Measurements from ENCODE around the gene USP24.
"Not testable (repeated sequence)": the region's sequence is repeated elsewhere in the genome, so short reads cannot be mapped to it uniquely, and the experiment has no call there.

The USP24 gene

DNA sequence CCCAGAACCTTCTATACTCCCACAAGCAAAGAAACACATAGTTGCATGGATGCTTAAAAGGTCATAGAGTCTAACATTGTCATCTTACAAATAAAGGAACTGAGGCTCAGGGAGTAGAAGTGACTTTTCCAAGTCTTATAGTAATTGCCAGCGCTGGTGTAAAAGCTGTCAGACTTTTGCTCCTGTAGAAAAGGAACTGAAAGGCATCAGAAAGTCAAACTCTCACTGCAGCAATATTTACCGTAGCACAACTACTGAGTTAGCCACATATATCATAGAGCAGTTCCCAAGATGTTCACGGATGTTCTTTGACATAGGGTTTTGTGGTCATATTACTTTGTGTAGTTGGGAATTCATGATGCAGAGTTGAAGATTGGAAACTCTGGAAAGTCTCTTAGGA is 16.6 kb upstream of the USP24 start:
- DNase-seq, result no peak

DNA sequence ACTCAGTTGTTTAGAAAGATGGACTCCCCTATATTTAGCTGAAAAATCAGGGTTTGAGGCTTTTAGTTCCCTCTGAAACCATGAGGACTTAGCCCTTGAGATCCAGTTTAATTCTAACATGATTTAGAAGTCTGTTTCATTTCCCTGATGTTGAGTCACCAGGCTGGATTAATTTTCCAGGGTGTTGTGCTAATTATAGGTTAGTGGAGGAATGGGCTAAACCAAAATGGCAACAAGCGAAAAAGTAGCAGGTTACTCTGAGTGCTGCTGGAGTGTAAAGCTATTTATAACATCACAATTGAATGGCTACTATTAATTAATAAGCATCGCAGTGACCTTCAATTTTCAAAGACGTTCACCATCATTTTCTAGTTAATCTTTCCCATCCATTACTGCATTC is 15.5 kb upstream of the USP24 start:
- DNase-seq, result no peak

DNA sequence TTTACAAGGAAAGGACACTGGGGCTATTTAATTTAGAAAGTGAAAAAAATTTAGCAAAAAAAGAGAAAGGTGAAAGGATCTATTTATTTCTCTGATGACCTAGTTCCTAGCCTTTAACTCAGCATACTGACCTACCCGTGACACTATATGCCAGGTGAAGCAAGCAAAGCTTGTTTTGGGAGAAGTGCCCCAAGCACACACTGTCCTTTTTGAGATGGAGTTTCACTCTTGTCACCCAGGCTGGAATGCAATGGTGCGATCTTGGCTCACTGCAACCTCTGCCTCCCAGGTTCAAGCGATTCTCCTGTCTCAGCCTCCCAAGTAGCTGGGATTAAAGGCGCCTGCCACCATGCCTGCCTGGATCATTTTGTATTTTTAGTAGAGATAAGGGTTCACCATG is 14.6 kb upstream of the USP24 start:
- DNase-seq, result not testable (repeated sequence)

DNA sequence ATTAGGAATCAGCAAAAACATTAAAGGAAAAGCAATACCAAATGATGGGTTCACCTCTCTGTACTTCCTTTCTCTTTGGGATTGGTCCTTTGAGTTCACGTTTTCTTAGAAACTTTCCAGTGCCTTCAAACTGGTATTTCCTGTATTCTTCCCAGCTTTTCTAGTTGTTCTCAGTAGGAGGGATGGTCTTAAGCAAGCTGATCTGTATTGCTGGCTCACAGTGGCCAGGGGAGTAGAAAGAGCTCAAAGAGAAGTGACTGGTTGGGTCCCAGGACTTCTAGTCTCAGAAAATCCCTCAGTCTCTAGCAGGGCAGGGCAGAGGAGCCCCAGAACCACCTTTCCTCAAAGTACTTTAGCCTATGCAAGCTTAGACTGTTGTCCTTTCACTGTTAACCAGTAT is 10.1 kb upstream of the USP24 start:
- DNase-seq, result no peak

DNA sequence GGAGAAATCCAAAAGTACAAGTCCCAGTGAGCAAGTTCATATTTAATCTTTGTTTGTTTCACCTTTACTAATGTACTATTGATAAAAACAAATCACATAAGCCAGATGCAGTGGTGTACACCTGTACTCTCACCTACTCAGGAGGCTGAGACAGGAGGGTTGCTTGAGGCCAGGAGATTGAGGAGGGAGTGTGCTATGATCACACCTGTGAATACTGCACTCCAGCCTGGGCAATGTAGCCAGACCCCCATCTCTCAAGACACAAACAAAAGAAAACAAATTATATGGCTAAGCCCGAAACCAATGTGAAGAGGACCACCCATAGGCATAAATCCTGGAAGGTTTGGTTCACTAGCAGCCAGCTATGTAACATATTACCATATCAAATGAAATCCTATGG is 9.6 kb upstream of the USP24 start:
- DNase-seq, result no peak

DNA sequence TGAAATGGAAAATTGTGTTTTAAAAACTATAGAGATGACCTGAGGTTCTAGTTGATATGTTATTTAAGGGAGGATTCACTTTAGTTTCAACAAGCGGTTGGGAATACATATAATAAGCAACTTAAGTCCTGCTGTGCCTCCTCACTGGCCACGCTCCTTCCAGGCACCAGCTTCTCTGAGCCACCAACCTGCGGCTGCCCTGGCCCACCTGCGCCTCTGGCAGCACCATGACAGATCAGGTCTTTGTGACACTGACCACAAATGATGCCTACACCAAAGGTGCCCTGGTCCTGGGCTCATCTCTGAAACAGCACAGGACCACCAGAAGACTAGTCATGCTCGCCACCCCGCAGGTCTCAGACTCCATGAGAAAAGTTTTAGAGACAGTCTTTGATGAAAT is 7.0 kb upstream of the USP24 start:
- no peak for DNase-seq

DNA sequence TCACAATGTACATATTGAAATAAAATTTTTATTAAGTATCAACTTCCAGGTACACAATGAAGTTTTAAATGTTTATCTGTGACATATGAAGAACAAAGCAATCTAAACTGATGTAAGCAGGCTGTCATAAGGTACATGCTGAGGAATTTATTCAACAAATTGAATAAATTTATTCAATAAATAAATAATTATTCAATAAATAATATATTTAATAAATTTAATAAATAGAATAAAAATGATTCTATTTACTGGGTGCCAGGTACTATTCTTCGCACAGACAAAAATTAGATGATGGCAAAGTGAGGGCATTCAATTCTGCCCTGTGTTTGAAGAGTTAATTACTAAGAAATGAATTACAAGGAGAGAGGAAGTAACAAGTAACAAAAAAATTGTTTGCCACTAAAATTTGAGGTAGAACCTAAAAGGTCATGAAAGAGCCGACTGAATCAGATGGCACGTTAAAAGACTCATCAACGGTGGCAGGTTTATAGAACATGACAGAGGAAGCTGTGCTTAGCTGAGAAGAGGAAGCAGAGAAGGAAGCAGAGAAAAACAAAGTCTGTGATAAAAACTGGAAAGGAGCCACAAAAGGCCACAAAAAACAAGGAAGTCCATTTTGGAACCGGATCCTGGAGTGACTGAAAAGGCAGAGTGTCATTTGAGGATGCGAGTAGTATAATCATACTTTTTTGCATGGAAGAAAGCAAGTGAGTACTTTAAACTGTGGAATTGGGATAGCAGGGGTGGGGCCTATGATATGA is 2.2 kb upstream of the USP24 start:
- no peak for DNase-seq

DNA sequence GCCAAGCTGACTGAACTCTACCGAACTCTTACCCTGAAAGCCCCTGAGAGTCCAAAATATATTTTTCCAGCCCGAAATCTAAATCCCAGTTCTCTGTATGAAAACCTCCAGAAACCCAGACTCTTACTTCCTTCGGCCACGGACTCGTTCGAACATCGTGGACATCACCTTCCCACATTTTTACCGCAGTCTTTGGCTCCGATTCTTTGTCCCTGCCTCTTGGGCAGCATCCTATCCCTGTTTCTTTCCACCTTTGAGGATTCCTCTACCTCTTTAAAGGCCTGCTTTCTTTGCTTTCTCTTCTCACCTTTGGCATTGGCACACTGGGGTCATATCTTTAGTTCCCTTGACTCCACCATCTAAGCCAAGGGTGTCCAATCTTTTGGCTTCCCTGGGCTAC is 932 bp upstream of the USP24 start:
- DNase-seq, result no peak

DNA sequence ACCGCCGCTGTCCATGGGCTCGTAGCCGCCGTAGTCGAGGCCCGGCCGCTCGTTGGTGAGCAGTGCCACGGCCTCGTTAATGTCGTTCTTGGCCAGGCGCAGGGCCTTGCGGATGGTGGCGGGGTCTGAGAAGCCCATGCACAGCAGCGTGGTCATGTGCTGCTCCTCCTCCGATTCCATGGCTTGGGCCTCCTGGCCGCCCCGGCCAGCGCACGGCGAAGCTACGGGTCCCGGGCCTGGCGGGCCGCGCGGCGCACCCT is 300 bp downstream of the USP24 start:
- DNase-seq, result no peak

DNA sequence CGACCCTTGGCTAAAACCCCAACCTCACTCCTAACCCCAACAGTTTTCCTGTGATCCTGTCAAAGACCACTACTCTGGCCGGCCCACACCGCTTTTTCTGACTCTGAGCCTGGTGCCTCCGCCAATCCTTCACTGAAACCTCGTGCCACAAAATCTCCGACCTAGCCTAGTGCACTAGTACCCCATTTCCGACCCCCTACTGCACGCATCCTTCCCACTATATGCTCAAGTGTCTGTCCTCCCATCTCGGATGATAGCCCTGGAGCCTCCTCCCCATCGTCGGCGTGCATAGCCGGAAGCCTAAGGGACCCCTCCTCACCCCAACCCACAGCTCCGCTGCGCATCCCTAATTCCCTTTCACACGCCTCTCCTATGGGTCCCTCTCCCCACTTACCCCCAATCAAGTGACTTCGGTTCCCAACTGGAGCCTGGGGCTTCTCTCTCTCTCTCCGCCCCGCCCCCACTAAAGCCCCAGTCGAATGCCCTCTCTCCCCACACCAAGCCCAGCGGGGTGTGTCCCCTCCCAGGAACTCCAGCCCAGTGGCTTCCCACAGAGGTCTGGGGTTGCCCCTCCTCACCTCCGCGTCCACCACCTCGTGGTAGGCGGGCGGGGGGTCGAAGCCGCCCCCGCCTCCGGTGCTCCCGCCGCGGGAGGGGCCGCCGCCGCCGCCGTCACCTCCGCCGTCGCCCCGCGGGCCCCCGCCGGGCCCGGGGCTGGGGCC is 791 bp downstream of the USP24 start:
- DNase-seq, result peak; percentile 14

DNA sequence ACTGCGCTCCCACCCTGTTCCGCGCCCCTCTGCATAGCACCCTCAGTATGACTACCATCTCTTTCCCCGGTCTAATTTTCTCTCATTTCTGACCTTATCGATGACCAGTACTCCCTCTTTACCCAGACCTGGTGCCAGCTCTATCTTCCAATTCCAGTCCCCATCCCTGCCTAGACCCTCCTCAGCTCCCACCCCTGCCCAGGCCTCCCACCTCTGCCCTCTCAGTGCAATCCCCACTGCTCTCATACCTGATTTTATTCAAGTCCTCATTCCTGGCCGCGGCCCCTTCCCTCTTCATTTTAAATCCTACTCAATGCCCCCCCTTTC is 1.3 kb downstream of the USP24 start:
- no peak for DNase-seq

DNA sequence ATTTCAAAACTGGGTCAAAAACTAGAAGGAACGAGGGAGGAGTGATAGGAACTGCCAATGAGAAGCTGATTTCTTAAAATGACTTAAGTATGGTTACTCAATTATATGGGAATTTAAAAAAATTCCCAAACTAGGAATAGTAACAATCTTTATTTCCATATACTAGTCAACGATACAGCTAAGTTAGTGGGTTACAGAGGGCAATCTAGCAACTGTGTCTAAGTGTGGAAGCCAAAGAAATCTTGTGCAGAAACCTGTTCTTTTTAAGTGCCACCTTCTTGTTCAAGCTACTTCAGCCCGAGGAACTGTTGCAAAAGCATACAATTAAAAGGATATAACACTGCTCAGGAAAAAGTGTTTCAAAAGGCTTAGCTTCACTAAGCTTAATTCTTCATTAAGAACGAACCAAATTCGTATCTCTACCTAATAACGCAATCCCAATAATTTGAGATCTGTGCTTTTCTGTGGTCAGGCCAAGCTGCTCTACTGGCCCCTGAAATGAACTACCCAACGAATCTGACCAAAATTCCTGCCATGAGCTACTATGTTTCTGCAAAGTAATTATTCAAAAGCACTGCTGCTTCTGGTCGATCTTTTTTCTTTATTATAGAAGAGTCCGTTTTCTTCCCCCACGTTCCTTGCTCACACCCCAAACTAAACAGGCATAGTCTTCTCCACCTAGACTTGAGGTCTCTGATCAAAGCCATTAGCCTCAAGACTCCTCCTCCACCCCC is 1.8 kb downstream of the USP24 start:
- no peak for DNase-seq

DNA sequence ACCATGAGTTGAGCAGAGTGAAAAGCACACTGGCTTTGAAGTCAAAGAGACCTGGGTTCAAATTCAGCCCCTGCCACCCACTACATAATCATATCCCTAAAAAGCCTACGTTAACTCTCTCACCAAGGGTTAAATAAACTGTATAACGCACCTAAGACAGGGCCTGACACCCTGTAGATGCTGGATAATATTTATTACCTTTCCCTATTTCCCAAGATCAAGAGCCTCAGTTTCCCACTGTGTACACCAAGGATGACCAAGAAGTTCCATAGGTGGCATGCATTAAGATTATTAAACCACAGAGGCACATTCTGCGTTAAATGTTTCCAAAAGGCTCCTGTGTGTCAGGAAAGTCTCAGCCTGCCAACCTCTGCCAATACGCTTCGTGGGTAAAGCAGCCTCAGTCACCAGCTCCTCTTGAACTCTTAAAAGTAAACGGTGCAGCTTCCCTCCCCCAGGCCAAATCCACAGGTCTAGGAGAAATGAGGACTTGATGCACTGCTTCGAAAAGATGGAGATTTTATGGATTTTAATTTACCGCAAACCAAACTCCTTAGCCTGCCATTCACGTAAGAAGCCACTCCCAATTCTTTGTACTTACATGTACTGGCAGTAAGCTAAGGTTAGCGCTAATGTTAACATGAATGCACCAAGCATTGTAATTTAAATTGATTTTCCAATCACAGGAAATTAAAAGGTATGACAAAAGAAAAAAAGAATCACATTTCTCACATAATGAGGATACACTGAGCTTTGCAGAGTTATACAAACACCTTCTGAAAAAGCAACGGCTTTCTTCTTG is 2.6 kb downstream of the USP24 start:
- DNase-seq, result no peak

DNA sequence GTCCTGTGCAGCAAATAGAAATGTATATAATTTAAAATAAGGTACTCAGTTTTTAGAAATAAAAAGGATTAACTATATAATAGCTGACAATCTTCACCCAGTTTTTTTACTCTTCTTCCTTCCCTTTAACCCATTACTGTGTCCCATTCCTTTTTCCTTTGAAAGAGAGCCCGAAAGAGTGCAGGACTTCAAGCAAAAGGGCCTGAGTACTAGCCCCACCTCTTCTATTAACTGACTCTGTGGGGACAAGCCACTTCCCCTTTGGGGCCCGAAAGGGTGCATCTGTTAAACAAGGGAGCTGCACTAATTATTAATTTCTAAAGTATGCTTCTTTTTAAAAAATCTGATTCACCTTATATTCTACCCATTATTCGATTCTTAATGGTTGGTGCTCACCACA is 3.3 kb downstream of the USP24 start:
- DNase-seq, result no peak

DNA sequence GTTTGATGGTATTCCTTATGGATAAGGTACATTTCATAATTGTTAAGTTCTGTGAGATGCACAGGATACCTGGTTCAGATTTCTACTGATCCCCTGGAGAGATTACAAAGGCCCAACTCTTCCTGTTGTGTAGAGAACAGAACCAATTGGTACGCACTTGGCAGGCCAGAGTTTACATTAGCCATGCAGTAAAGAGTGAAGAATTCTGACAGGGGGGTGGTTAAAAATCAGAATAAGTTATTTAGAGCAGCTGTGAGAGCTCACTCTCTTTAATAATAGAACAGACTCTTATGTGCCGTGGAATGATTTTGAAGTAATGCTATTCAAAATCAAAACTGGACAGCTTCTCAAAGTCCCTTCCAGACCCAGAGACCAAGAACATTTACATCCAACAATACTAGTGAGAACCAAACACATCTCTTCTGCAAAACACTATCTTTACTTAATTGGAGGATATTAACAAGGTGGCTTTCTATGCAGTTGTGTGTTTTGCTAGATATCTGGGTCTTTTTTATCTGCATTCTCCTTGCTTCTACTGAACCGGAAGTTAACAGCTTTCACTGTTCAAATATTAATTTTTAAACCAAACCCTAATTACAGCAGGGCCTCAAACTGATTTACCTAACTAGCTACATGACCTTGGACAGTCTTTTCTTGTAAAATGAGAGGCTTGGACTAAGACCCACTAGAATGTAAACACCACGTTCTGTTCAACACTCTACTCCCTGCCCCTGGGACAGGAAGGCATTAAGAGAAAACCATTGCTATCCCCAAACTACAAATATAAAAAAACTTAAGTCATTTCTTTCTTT is 4.0 kb downstream of the USP24 start:
- no peak for DNase-seq

DNA sequence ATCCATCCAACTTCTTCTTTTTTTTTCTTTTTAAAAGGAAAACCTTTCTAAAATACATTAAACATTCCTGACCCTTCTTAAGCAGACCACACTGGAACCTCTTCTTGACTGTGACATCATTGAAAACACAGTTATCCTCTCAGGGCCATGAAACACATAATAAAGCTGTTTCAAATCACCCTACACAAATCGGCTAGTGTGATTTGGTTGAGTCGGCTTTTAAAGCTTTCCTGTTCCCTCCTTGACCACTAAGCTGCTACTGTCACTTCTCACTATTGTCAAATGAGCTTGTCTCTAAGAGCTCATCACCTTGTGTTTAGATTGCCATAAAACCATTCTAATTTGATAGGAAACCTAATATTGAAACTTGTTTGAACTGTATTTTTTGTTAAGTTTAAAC is 5.9 kb downstream of the USP24 start:
- DNase-seq, result no peak

DNA sequence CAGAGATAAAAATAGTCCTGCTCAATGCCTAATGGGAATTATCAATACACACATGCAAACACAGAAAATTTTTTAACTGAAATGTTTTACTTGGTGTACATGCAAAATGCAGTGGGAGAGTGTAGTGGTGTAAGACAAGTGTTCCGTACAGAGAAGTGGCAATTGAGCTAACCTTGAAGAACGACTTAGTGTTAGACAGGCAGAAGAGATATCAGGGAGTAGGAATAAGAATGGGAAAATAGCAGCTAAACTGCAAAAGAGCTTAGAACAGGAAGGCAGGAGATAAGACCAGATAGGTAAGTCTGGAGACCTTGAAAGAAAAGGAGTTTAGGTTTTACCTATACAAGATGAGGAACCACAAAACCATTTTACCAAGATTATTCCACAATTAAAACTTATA is 9.0 kb downstream of the USP24 start:
- no peak for DNase-seq

DNA sequence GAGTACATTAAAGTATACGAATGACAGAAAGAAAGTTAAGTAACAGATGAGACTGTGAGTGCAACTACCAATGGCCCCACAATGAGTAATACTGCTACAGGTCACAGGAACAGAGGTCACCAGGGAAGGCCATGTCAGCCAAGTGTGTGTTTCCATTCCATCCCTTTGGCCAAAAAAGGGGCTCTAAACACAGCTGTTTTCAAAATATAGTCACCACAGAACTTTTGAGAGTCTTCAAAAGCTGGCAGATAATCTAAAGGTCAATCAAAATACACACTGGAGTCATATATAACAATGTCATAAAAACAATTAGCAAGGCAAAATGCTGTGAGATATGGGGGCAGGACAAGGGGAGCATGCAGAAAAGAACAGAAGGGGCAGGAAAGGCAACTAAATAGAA is 10.2 kb downstream of the USP24 start:
- DNase-seq, result no peak

DNA sequence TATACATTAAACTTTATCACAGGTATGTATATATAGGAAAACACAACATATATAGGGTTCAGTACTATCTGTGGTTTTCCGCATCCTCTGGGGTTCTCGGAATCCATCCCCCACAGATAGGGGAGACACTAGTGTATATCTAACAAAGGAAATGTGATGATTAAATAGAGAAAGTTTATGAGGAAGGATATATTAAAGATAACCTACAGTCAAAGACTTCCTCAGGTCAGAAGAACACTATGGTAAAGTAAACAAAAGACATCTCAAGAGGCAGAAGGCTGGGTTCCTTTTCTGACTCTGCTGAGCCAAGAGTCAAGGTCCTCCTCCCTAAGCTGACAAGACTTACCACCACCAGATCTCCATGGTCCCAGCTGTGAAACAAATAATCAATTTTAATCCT is 12.1 kb downstream of the USP24 start:
- no peak for DNase-seq

DNA sequence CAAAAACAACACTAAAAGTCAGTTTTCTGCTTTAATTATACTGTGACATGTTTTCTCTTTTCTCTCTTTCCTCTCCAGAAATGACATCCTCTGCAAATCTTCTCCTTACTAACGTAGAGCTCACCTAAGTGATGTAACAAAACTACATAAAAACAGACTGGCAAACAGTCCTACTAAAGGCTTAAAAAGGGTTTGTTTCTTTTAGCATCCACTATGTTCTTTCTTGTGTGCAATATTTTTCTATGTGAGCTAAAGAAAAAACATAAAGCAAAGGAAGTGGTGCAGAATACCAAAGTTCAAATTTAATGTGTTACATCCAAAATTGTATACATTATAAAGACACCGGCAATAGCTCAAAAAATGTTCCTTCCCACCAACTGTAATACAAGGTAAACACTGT is 14.5 kb downstream of the USP24 start:
- no peak for DNase-seq

DNA sequence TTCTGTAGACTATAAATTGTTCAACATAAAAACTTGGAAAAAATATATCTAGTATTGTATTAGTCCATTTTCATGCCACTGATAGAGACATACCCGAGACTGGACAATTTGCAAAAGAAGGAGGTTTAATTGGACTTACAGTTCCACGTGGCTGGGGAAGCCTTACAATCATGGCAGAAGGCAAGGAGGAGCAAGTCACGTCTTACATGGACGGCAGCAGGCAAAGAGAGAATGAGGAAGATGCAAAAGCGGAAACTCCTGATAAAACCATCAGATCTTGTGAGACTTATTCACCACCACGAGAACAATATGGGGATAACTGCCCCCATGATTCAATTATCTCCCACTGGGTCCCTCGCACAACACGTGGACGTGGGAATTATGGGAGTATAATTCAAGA is 15.4 kb downstream of the USP24 start:
- DNase-seq, result not testable (repeated sequence)

DNA sequence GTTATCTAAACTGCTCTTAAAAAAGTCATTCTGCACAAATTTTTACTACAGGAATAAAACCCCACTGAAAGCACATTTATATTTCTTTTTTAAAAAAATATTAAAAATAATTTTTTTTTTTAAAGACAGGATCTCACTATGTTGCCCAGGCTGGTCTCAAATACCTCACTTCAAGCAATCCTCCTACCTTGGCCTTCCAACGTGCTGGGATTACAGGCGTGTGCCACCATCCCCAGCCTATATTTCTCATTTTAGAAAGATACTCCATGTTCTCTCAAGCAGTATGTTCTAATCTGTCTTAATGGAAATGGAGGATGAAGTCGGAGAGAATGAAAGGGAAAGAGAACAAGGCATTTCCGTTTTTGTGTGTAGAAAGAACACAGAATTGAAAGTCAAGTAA is 17.1 kb downstream of the USP24 start:
- DNase-seq, result no peak

DNA sequence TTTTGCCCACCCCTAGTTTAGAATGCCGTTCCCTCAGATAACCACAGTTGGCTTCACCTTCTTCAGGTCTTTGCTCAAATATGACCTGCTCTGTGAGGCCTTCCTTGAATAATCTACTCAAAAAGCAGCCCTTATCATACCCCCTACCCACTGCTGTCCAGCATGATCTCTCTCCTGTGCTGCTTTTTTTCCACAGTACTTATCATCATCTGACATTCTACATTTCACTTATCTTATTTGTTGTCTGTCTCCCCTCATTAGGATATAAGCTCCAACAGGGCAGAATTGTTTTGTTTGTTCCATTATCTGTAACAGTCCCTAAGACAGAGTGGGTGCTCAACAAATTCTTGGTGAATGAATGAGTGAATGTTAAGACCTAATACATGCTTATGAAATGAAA is 18.1 kb downstream of the USP24 start:
- no peak for DNase-seq
